GM12878 (cell line): ENCODE data around the gene MEIKIN. TPM values are rescaled to one million over a fixed set of nuclear protein-coding genes. Genes with fewer than 3 reads are reported as not detected.

Experiments
- ATAC-seq: fragments of 200-7000 bp; cut with Tn5 transposase; 3 replicates; pipeline ENCODE4 v1.9.1; 2020; ENCODE audit warnings: mild to moderate bottlenecking, moderate library complexity
- BruUV-seq: library from RNA; stranded (reverse); fragments of 400-500 nt; replicated peaks from 2 replicates; lab custom pipeline; 2021; lab: Mats Ljungman, UMichigan
- CTCF ChIA-PET: fragments of 300-600 bp; sonication (Branson Sonifier 250); formaldehyde crosslinking; extraction: SDS; loops from one replicate; lab custom pipeline; 2021; ENCODE audit warnings: inconsistent platforms; lab: Yijun Ruan, JAX
- POLR2A ChIA-PET: fragments of 350-600 bp; formaldehyde crosslinking; extraction: SDS; loops from one replicate; lab custom pipeline; 2021; ENCODE audit warnings: inconsistent platforms; lab: Charles Lee
- RAD21 ChIA-PET: fragments of 300-600 bp; sonication (Branson Sonifier 250); formaldehyde crosslinking; loops from one replicate; lab custom pipeline; 2023; ENCODE audit warnings: antibody characterized with exemption; ENCODE audit not compliant: unreplicated experiment; lab: Charles Lee
- SMC1A ChIA-PET: fragments of 300-600 bp; sonication (Branson Sonifier 250); formaldehyde crosslinking; loops from one replicate; lab custom pipeline; 2023; ENCODE audit not compliant: unreplicated experiment, uncharacterized antibody; lab: Charles Lee
- DNase-seq: peaks from one replicate; pipeline ENCODE4 v3.0.0-alpha.2; 2011; ENCODE audit warnings: low read depth, low spot score
- FAIRE-seq: peaks from 3 replicates; lab custom pipeline; 2011; peaks lifted over from hg19 to GRCh38; lab: Jason Lieb, UNC
- H2AFZ ChIP-seq: 2 replicates; pipeline ENCODE4 v1.6.0; 2011; ENCODE audit warnings: low read depth, low read length, control low read depth; ENCODE audit not compliant: control insufficient read depth
- H3K27ac ChIP-seq: 2 replicates; pipeline ENCODE4 v1.5.1; 2011; ENCODE audit warnings: control low read depth; ENCODE audit not compliant: control insufficient read depth, insufficient read depth
- H3K27me3 ChIP-seq, 2 experiments: replicated peaks in 1 of 2; 2 replicates each; pipeline versions ENCODE4 v1.6.0 to v1.6.1; 2011; ENCODE audit warnings: low read length in 1 of 2; ENCODE audit not compliant: control insufficient read depth in 2 of 2, insufficient read depth in 2 of 2
- H3K36me3 ChIP-seq, 2 experiments: 2 replicates each; pipeline ENCODE4 v1.5.1; 2011; ENCODE audit warnings: low read length in 1 of 2; ENCODE audit not compliant: control insufficient read depth in 2 of 2, insufficient read depth in 2 of 2
- H3K4me1 ChIP-seq: 2 replicates; pipeline ENCODE4 v1.6.1; 2011; ENCODE audit warnings: mild to moderate bottlenecking, low read length, moderate library complexity, mixed read lengths; ENCODE audit not compliant: control insufficient read depth, insufficient read depth
- H3K4me2 ChIP-seq: 2 replicates; pipeline ENCODE4 v1.6.0; 2011; ENCODE audit warnings: control low read depth; ENCODE audit not compliant: control insufficient read depth, insufficient read depth
- H3K4me3 ChIP-seq: fragments of 200-600 bp; sonication (generic); 2 replicates; pipeline ENCODE4 v1.5.1; 2016
- H3K79me2 ChIP-seq: 2 replicates; pipeline ENCODE4 v1.6.0; 2011; ENCODE audit warnings: low read length; ENCODE audit not compliant: control insufficient read depth, insufficient read depth
- H3K9ac ChIP-seq: 2 replicates; pipeline ENCODE4 v1.8.0; 2011; ENCODE audit warnings: low read length, control low read depth, mixed read lengths; ENCODE audit not compliant: control insufficient read depth, insufficient read depth
- H3K9me3 ChIP-seq: replicated peaks from 3 replicates; pipeline ENCODE4 v1.5.1; 2011; ENCODE audit warnings: mild to moderate bottlenecking, low read length; ENCODE audit not compliant: control insufficient read depth, insufficient read depth
- H4K20me1 ChIP-seq: 2 replicates; pipeline ENCODE4 v1.6.0; 2011; ENCODE audit not compliant: control insufficient read depth, insufficient read depth
- ATF3 ChIP-seq: IDR thresholded peaks from 2 replicates; pipeline ENCODE4 v1.6.1; 2011; ENCODE audit warnings: low read depth, mild to moderate bottlenecking, low read length, moderate library complexity, borderline replicate concordance; ENCODE audit errors: extremely low read depth
- BACH1 ChIP-seq: fragments of 450-650 bp; IDR thresholded peaks from 2 replicates; pipeline ENCODE4 v1.6.1; 2017; ENCODE audit warnings: mild to moderate bottlenecking, borderline replicate concordance
- EP300 ChIP-seq, 2 experiments: fragments of 150-350 bp in 1 of 2; IDR thresholded peaks; 2 replicates each; pipeline ENCODE4 v1.6.1; 2011 to 2012; ENCODE audit warnings: low read depth in 2 of 2, low read length in 2 of 2, borderline replicate concordance in 1 of 2, improper control_type of control experiment in 1 of 2, inconsistent platforms in 1 of 2; ENCODE audit not compliant: control insufficient read depth in 1 of 2
- IRF5 ChIP-seq: fragments of 450-650 bp; IDR thresholded peaks from 2 replicates; pipeline ENCODE4 v1.6.1; 2017; ENCODE audit warnings: borderline replicate concordance
- KAT2A ChIP-seq: conservative IDR thresholded peaks from 2 replicates; pipeline ENCODE4 v1.6.1; 2011; ENCODE audit warnings: low read depth, low read length; ENCODE audit not compliant: control insufficient read depth
- MEF2A ChIP-seq: IDR thresholded peaks from 2 replicates; pipeline ENCODE4 v1.6.1; 2011; ENCODE audit warnings: low read depth, mild to moderate bottlenecking, low read length, moderate library complexity; ENCODE audit not compliant: insufficient read depth
- RBBP5 ChIP-seq: fragments of 200-600 bp; sonication (generic); conservative IDR thresholded peaks from 2 replicates; pipeline ENCODE4 v1.6.1; 2016
- REST ChIP-seq: IDR thresholded peaks from 2 replicates; pipeline ENCODE4 v1.6.1; 2012; ENCODE audit warnings: mild to moderate bottlenecking, low read depth, low read length
- TARDBP ChIP-seq: IDR thresholded peaks from 2 replicates; pipeline ENCODE4 v1.6.1; 2016; ENCODE audit warnings: borderline replicate concordance
- USF2 ChIP-seq: IDR thresholded peaks from 2 replicates; pipeline ENCODE4 v1.6.1; 2011; ENCODE audit warnings: low read depth, low read length, improper control_type of control experiment, borderline replicate concordance
- ZSCAN29 ChIP-seq: fragments of 450-650 bp; IDR thresholded peaks from 2 replicates; pipeline ENCODE4 v1.6.1; 2017; ENCODE audit warnings: mild to moderate bottlenecking, moderate library complexity
- WGBS: methylation state at CpG from one replicate; pipeline ENCODE4 v1.1.6; 2016; ENCODE audit warnings: low lambda C conversion rate; ENCODE audit not compliant: insufficient replicate concordance, insufficient coverage; ENCODE audit errors: missing lambda C conversion rate; 5-methylcytosine and 5-hydroxymethylcytosine counted together
- in situ Hi-C: fragments of 300-500 bp; cut with MboI; formaldehyde crosslinking; loops from 9 replicates; pipeline ENCODE4 v1.14.3; 2018; ENCODE audit warnings: mixed read lengths
- intact Hi-C: fragments of 100-400 bp; cut with micrococcal nuclease; formaldehyde crosslinking; loops from one replicate; pipeline ENCODE4 v1.14.2; 2022; ENCODE audit not compliant: unreplicated experiment
- polyA plus RNA-seq, 11 experiments: library from polyadenylated mRNA; depleted of rRNA in 4 of 11; unstranded in 6 of 11; stranded (reverse) in 5 of 11; fragments of >200 nt; fragmentation: Nextera tagmentation in 4 of 11; fragmentation: Illumina TruSeq in 1 of 11; extraction: Ambion mirVana in 4 of 11; extraction: Trizol in 1 of 11; gene quantifications; 1 replicate in 1 of 11; 2 replicates in 10 of 11; pipeline versions ENCODE4 v1.2.1 to v1.2.3, GENCODE V29; 2011 to 2016; ENCODE audit warnings: inconsistent platforms in 2 of 11, missing spikeins in 2 of 11, low read depth in 1 of 11
- total RNA-seq, 4 experiments: library from RNA; depleted of rRNA in 3 of 4; stranded (reverse); fragments of >200 nt in 3 of 4; fragmentation: Illumina TruSeq in 1 of 4; extraction: Trizol in 1 of 4; gene quantifications; 2 replicates each; pipeline versions ENCODE4 v1.2.1 to v1.2.3, GENCODE V29; 2013 to 2021

The MEIKIN gene
- total and polyA plus RNA-seq, 10 of the 15 experiments (the other 5 are each of a cell fraction or from before 2014, with no cell fraction given) = not detected

GRCh38 chr5:131899686-131900085 is 45.8 kb downstream of the MEIKIN start:
- Histone ChIP-seq H2AFZ (no peak overlapping the region), H3K4me1 (no peaks in the 10 kb centered on the region), H3K4me3 (no peak overlapping the region), H3K36me3 (no peaks in the 10 kb centered on the region), H3K9ac (no peak overlapping the region), H3K79me2 (no peaks in the 10 kb centered on the region), H4K20me1 (no peaks in the 10 kb centered on the region), H3K27ac (no peak overlapping the region), H3K4me2 (no peak overlapping the region), H3K27me3 (no peaks in the 10 kb centered on the region), H3K9me3 (no peaks in the 10 kb centered on the region; the same call in 2 of the 3 replicates)
- BruUV-seq = no TSS peak
- POLR2A ChIA-PET = no interaction called here
- RAD21 ChIA-PET = no interaction called here
- SMC1A ChIA-PET = no interaction called here
- in situ Hi-C loops = no loop called here
- no peak for ATAC-seq
- CTCF ChIA-PET = no interaction called here
- no peak for FAIRE-seq
- TF ChIP-seq TARDBP = no peak
- no peak for TF ChIP-seq KAT2A
- peak; percentile 57; the same call in 1 of the 2 replicates for TF ChIP-seq REST
- TF ChIP-seq BACH1 = no peak
- DNase-seq = no peak
- intact Hi-C loops = no loop called here

- ChIA-PET SMC1A (no interaction called here), CTCF (no interaction called here), POLR2A (no interaction called here), RAD21 (no interaction called here)
- H3K27me3 ChIP-seq = no peaks in the 10 kb centered on the region
- ATAC-seq = no peak
- no peak overlapping the region for H2AFZ ChIP-seq
- no peaks in the 10 kb centered on the region for H3K9me3 ChIP-seq
- BruUV-seq = no TSS peak
- H3K9ac ChIP-seq = no peak overlapping the region
- no peak overlapping the region for H3K27ac ChIP-seq
- no peak for DNase-seq
- in situ Hi-C loops = no loop called here
- intact Hi-C loops = no loop called here
- H4K20me1 ChIP-seq = no peaks in the 10 kb centered on the region
- H3K4me1 ChIP-seq = no peaks in the 10 kb centered on the region
- H3K4me3 ChIP-seq = no peak overlapping the region
- FAIRE-seq = no peak
- no peaks in the 10 kb centered on the region for H3K36me3 ChIP-seq
- WGBS = 69% methylated on average over 3 of the region's 5 CpGs
- no peaks in the 10 kb centered on the region for H3K79me2 ChIP-seq
- H3K4me2 ChIP-seq = no peak overlapping the region
- no peak for TF ChIP-seq ATF3
- no peak for TF ChIP-seq MEF2A
- no peak for TF ChIP-seq RBBP5
- TF ChIP-seq EP300 (IDR thresholded peaks at IDR 0.05; ENCODE audit: borderline replicate concordance in 1 of 2, control insufficient read depth in 1 of 2, low read depth in 2 of 2, low read length in 2 of 2) = no peak
- TF ChIP-seq IRF5 = no peak
- TF ChIP-seq ZSCAN29 = no peak
- no peak for TF ChIP-seq USF2
These were observed 61.5 kb downstream of the MEIKIN start for GRCh38 chr5:131883984-131884383.
